Measurements from ENCODE around the gene GOLGA6L7. TPM values are rescaled to one million over a fixed set of nuclear protein-coding genes. Genes with fewer than 3 reads are reported as not detected.
"Not testable (repeated sequence)": the region's sequence is repeated elsewhere in the genome, so short reads cannot be mapped to it uniquely, and the experiment has no call there.

GOLGA6L7 gene
- total and polyA plus RNA-seq, 2 donors, result not detected

- not testable (repeated sequence) for H3K4me1 ChIP-seq (ENCODE audit: insufficient read depth); H3K4me3 ChIP-seq (ENCODE audit: low read depth, low read length); DNase-seq (ENCODE audit: extremely low spot score); H3K27ac ChIP-seq (ENCODE audit: low read depth); H3K36me3 ChIP-seq (ENCODE audit: insufficient read depth)
- WGBS, result 81% methylated on average over 4 of the region's 4 CpGs
These were observed 36.4 kb downstream of the GOLGA6L7 start for GRCh38 chr15:28811852-28812550.

DNA sequence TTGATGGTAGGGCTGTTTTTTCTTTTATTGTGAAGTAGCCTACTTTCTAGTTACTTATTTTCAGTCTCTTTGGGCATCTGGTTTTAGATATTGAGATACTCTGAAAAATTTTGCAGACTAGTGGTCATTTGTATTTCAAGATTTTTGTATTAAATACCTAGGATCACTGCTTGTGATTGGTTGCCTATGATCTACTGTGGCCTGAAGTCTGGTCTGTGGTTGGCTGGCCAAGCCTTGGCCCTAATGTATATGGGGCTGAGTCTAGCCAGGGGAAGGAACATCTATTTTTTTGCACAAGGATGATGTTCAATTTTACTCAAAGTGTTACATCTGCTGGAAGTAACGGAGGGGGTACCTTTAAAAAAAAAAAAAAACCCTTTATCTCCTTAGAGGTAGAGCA is 38.0 kb downstream of the GOLGA6L7 start:
- H3K4me3 ChIP-seq (ENCODE audit: low read depth, low read length); DNase-seq (ENCODE audit: extremely low spot score); H3K36me3 ChIP-seq (ENCODE audit: insufficient read depth); H3K4me1 ChIP-seq (ENCODE audit: insufficient read depth); H3K27ac ChIP-seq (ENCODE audit: low read depth): not testable (repeated sequence)
- WGBS, result 76% methylated on average over 1 of the region's 1 CpG

DNA sequence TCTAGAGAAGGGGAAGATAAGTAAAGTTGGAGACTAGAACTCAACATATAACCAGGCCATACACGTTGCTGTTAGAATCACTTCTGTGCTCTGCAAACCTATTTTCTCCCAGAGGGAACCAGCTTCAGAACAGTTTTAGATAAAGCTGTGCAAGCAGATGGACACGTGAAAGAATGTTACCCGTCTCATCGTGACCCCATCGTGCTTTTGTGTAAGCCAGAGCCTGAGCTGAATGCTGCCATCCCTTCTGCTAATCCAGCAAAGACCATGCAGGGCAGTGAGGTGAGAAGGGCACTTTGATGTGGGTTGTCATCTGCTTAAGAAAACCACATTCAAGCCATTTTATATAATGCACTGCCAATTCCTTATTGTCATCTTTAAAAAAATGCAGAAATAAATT is 40.3 kb downstream of the GOLGA6L7 start:
- not testable (repeated sequence) for H3K36me3 ChIP-seq (ENCODE audit: insufficient read depth); H3K4me3 ChIP-seq (ENCODE audit: low read depth, low read length); H3K4me1 ChIP-seq (ENCODE audit: insufficient read depth); DNase-seq (ENCODE audit: extremely low spot score); H3K27ac ChIP-seq (ENCODE audit: low read depth)
- 60% methylated on average over 5 of the region's 5 CpGs for WGBS

DNA sequence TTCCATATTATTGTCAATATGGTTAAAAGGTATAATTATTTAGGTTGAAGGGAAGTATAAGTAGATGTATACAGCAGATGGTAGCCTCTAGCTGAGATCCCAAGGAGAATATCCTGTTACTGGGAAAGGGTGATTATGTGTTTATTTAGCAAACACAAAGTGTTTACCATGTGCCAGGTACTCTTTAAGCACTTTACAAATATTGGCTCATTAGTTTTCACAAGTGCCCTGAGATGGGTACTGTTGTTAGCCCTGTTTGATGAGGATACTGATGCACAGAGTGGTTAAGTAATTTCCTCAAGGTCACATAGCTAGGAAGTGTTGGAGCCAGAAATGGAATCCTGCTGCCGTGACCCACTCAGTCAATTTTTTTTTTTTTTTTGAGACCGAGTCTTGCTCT is 48.1 kb downstream of the GOLGA6L7 start:
- H3K27ac ChIP-seq (ENCODE audit: low read depth); H3K4me3 ChIP-seq (ENCODE audit: low read depth, low read length); DNase-seq (ENCODE audit: extremely low spot score); H3K36me3 ChIP-seq (ENCODE audit: insufficient read depth); H3K4me1 ChIP-seq (ENCODE audit: insufficient read depth): not testable (repeated sequence)
- WGBS, result 78% methylated on average over 2 of the region's 2 CpGs

- not testable (repeated sequence) for H3K36me3 ChIP-seq (ENCODE audit: insufficient read depth); DNase-seq (ENCODE audit: extremely low spot score); H3K27ac ChIP-seq (ENCODE audit: low read depth); H3K4me3 ChIP-seq (ENCODE audit: low read depth, low read length); H3K4me1 ChIP-seq (ENCODE audit: insufficient read depth)
- WGBS, result 69% methylated on average over 2 of the region's 2 CpGs
These were observed 50.2 kb downstream of the GOLGA6L7 start for GRCh38 chr15:28798234-28798633.

DNA sequence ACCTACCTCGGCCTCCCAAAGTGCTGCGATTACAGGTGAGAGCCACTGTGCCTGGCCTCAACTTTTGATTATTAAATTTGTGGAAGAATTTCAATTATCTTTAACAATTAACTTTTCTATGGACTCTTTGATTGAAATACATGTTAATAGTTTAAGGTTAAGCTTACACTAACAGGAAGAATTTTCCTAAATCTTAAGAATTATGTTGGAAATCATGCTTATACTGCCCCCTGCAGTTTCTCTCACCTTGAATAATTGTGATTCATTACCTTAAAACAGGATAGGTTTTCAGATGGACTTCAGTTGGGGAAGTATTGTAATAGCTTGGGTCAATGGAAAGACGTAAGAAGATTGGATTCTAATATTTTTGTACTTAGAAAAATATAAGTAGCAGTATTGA is 54.2 kb downstream of the GOLGA6L7 start:
- not testable (repeated sequence) for DNase-seq (ENCODE audit: extremely low spot score); H3K4me3 ChIP-seq (ENCODE audit: low read depth, low read length); H3K27ac ChIP-seq (ENCODE audit: low read depth); H3K4me1 ChIP-seq (ENCODE audit: insufficient read depth); H3K36me3 ChIP-seq (ENCODE audit: insufficient read depth)
- 92% methylated on average over 3 of the region's 3 CpGs for WGBS

Other genes starting within 250 kb of the GOLGA6L7 start
- 2.1 TPM for gene GOLGA8M, start 136.2 kb downstream of the GOLGA6L7 start, total RNA-seq
- 0.38 TPM for gene GOLGA8M, start 136.2 kb downstream of the GOLGA6L7 start, polyA plus RNA-seq
- 12.8 TPM for gene APBA2, start 37.3 kb upstream of the GOLGA6L7 start, total RNA-seq
- gene APBA2, start 37.3 kb upstream of the GOLGA6L7 start, polyA plus RNA-seq, result 4.2 TPM